Fibroblast of lung (primary cell): ENCODE results near the gene NCL.

Experiments
- EZH2 ChIP-seq: IDR thresholded peaks from 2 replicates; pipeline ENCODE4 v1.5.1; 2012; ENCODE audit warnings: low read length, control low read depth, mild to moderate bottlenecking; ENCODE audit errors: missing control alignments
- TF ChIP-seq, protein P1 (sequence below), 2 donors: IDR thresholded peaks in 1 of 2; conservative IDR thresholded peaks in 1 of 2; 1 replicate in 1 of 2; 2 replicates in 1 of 2; pipeline ENCODE4 v1.5.1; 2011 to 2012; ENCODE audit warnings: low read length in 2 of 2, control low read depth in 1 of 2, inconsistent platforms in 1 of 2, low read depth in 1 of 2, mild to moderate bottlenecking in 1 of 2

GRCh38 chr2:231421051-231421580 is 43.2 kb downstream of the NCL start:
- TF ChIP-seq, protein P1, sequence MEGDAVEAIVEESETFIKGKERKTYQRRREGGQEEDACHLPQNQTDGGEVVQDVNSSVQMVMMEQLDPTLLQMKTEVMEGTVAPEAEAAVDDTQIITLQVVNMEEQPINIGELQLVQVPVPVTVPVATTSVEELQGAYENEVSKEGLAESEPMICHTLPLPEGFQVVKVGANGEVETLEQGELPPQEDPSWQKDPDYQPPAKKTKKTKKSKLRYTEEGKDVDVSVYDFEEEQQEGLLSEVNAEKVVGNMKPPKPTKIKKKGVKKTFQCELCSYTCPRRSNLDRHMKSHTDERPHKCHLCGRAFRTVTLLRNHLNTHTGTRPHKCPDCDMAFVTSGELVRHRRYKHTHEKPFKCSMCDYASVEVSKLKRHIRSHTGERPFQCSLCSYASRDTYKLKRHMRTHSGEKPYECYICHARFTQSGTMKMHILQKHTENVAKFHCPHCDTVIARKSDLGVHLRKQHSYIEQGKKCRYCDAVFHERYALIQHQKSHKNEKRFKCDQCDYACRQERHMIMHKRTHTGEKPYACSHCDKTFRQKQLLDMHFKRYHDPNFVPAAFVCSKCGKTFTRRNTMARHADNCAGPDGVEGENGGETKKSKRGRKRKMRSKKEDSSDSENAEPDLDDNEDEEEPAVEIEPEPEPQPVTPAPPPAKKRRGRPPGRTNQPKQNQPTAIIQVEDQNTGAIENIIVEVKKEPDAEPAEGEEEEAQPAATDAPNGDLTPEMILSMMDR (conservative IDR thresholded peaks at IDR 0.05 in 1 of 2, IDR thresholded peaks at IDR 0.05 in 1 of 2; ENCODE audit: low read depth in 1 of 2, low read length in 2 of 2) = no peak
- no peak for TF ChIP-seq EZH2
